Lower lobe of right lung (tissue), 2 donors: ENCODE data around the gene TMEM81. TPM values are rescaled to one million over a fixed set of nuclear protein-coding genes. Genes with fewer than 3 reads are reported as not detected.

Experiments used
- ATAC-seq, 2 donors: fragments of 200-7000 bp; cut with Tn5 transposase; one replicate each; pipeline ENCODE4 v1.9.1; 2020 to 2022; ENCODE audit warnings: mild to moderate bottlenecking in 2 of 2, moderate library complexity in 2 of 2
- DNase-seq: peaks from one replicate; pipeline ENCODE4 v3.0.0-alpha.2; 2020
- H3K27ac ChIP-seq: fragments of 200-600 bp; one replicate; pipeline ENCODE4 v1.8.0; 2022
- H3K27me3 ChIP-seq: fragments of 200-600 bp; one replicate; pipeline ENCODE4 v1.8.0; 2022; ENCODE audit warnings: low read depth
- H3K36me3 ChIP-seq: fragments of 200-600 bp; one replicate; pipeline ENCODE4 v1.8.0; 2022; ENCODE audit warnings: mild to moderate bottlenecking
- H3K4me1 ChIP-seq: fragments of 200-600 bp; one replicate; pipeline ENCODE4 v1.8.0; 2022
- H3K4me3 ChIP-seq: fragments of 200-600 bp; one replicate; pipeline ENCODE4 v1.8.0; 2022; ENCODE audit warnings: mild to moderate bottlenecking
- H3K9me3 ChIP-seq: fragments of 200-600 bp; one replicate; pipeline ENCODE4 v1.8.0; 2022
- intact Hi-C: fragments of 100-400 bp; cut with DNase I; formaldehyde crosslinking; loops from one replicate; pipeline ENCODE4 v1.11.0; 2022
- total RNA-seq: library from RNA; stranded (reverse); fragmentation: NEBNext Ultra II Directional; extraction: Animal tissue kit (Norgen Biotek cat#: 25700); gene quantifications from one replicate; pipeline ENCODE4 v1.2.1, GENCODE V29; 2021
- TF ChIP-seq, protein P1 (sequence below): fragments of 200-600 bp; IDR thresholded peaks from one replicate; pipeline ENCODE4 v1.8.0; 2022; ENCODE audit warnings: antibody characterized with exemption, mild to moderate bottlenecking
- donor health status: DM: no; HTN: yes; CAD: no; lungs with severe emphysema.

Gene TMEM81
- total RNA-seq, 1 donor from 2014 or later = 4.1 TPM

DNA sequence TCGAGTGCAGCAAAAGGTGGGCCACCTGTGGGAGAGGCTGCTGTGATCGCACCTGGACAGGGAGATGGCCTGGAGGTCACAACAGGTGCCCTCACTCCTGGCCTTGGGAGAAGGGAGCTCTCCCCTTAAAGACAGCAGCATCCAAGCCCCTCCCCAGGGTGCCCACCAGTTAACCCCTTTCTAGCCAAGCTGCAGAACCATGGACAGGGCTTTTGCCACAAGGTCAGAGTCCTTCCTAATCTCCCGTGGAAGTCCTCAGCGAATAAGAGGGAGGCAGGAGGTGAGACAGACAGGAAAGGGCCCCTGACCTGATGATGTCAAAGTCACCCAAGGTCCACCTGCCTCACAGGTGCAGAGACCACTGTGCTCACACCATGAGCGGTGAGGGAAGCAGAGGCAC, 39.5 kb downstream of the TMEM81 start:
- Histone ChIP-seq H3K4me1 (no peaks in the 10 kb centered on the region), H3K9me3 (no peaks in the 10 kb centered on the region), H3K27me3 (peaks cover 76% of the 10 kb centered on the region), H3K27ac (no peak overlapping the region), H3K4me3 (no peak overlapping the region), H3K36me3 (no peaks in the 10 kb centered on the region)
- TF ChIP-seq, protein P1, sequence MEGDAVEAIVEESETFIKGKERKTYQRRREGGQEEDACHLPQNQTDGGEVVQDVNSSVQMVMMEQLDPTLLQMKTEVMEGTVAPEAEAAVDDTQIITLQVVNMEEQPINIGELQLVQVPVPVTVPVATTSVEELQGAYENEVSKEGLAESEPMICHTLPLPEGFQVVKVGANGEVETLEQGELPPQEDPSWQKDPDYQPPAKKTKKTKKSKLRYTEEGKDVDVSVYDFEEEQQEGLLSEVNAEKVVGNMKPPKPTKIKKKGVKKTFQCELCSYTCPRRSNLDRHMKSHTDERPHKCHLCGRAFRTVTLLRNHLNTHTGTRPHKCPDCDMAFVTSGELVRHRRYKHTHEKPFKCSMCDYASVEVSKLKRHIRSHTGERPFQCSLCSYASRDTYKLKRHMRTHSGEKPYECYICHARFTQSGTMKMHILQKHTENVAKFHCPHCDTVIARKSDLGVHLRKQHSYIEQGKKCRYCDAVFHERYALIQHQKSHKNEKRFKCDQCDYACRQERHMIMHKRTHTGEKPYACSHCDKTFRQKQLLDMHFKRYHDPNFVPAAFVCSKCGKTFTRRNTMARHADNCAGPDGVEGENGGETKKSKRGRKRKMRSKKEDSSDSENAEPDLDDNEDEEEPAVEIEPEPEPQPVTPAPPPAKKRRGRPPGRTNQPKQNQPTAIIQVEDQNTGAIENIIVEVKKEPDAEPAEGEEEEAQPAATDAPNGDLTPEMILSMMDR = no peak
- intact Hi-C loops = no loop called here
- no peak for ATAC-seq
- DNase-seq = no peak

DNA sequence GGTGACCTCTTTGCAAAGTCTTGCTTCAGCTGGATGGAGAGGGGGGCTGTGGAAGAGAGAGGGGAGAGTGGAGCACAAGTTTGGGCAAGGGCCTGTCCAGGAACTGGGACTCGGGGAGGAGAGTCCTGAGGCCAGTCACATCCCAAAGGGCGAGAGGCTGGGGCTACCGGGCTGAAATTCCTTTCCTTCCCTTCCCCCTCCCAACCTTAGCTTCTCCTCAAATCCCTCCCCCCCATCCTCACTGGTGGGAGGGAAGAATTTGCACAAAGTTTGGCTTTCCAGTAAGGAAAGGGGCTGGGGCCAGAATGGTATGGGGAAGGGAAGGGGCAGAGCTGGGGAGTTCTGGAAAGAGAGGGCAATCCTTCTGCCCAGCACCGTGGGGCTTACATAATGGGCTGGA, 40.4 kb downstream of the TMEM81 start:
- Histone ChIP-seq H3K36me3 (no peaks in the 10 kb centered on the region), H3K9me3 (no peaks in the 10 kb centered on the region), H3K4me3 (no peak overlapping the region), H3K27me3 (peaks cover 76% of the 10 kb centered on the region), H3K27ac (no peak overlapping the region), H3K4me1 (no peaks in the 10 kb centered on the region)
- DNase-seq (no peak), ATAC-seq (no peak)
- intact Hi-C loops = no loop called here
- TF ChIP-seq, protein P1 = no peak

DNA sequence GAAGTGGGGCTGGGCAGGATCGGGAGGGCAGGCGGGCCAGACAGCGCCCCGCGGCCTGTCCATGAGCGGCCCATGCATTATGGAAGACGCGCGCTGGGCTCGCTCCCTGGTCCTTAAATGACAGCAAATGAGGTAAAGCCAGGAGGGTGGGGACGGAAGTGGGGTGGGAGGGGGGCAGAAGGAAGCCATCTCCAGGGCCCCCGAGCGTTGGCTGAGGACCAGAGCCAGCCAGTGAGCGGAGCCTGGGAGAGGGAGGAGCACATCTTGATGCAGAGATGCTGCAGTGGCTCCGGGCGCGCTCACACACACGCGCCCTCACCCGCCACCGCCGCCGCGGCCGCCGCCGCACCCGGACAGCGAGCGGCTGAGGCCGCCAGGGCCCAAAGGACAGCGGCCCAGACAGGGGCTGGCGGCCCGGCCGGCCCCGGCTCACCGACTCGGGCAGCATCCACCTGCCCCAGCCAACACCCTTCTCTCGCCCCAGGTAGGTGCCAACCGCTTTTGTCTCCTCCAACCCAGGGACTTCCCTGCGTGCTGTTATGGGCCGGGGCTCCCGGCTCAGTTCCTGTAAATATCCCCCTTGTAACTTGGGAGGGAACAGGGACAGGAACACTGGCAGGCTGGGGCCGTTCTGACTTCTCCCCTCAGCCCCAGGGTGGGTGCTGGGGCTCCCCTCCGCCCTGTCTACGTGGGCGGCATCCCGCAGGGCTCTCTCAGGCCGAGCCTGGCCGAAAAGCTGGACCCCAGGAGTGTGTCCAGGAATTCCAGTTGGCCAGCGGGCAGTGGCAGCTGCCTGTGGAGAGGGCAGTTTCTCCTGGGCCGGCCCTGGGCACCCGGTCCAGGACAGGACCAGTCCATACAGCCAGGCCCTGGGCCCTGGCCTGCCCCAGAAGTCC, 41.1 kb downstream of the TMEM81 start, which contains the start of gene CNTN2:
Gene CNTN2, plus strand, starts transcription at position 302 of the 896 bp plus-strand sequence. CDS start 9,974 bp downstream, outside the sequence.
- ATAC-seq = no peak
- Histone ChIP-seq H3K4me3 (no peak within 1 kb of the TSS), H3K27ac (no peak within 1 kb of the TSS), H3K4me1 (no peaks in the 10 kb centered on the region), H3K9me3 (no peaks in the 10 kb centered on the region), H3K27me3 (peaks cover 72% of the 10 kb centered on the region), H3K36me3 (no peaks in the 10 kb centered on the region)
- no peak for DNase-seq
- intact Hi-C loops = no loop called here
- TF ChIP-seq, protein P1 = no peak

DNA sequence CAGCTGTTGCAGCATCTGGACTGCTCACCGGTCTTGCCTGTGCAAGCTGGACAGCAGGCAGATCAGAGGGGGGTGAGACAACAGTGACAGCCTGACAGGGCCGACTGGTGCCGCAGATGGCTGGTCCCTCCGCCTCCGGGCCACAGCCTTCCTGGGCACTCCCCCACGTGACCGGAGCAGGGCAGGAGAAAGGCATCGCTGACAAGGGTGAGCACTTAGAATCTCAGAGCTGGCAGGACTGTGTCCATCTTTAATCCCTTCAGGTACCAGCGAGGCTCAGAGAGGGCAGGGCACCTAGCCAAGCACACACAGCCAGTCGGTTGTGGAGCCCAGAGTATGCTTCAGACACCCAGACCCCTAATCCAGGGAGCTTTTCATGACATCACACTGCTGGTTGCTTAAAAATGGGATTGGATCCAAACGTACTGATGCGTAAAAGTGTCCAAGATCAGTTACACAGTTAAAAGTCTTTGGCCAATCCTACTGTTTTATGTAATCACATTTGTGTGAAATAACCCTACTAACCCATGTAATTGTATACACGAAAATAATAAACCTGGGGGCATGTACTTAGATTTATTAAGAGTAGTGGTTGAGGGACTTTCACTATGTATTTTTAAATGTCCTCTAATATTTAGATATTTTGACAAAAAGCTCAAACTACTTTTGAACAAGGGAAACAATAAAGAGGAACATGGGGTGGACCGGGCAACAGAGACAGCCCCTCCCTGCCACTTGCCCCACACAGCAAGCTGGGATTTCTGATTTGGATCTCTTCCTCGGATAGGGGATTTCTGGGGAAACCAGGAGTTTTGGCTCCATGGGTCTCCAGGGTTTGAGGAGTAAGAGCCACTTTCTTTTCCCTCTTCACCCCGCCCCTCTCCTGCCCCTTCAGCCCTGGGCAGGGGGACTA, 42.0 kb downstream of the TMEM81 start:
- Histone ChIP-seq H3K36me3 (no peaks in the 10 kb centered on the region), H3K27me3 (peaks cover 65% of the 10 kb centered on the region), H3K27ac (no peak overlapping the region), H3K9me3 (no peaks in the 10 kb centered on the region), H3K4me1 (no peaks in the 10 kb centered on the region), H3K4me3 (no peak overlapping the region)
- intact Hi-C loops = no loop called here
- DNase-seq (no peak), ATAC-seq (no peak)
- TF ChIP-seq, protein P1 = no peak

DNA sequence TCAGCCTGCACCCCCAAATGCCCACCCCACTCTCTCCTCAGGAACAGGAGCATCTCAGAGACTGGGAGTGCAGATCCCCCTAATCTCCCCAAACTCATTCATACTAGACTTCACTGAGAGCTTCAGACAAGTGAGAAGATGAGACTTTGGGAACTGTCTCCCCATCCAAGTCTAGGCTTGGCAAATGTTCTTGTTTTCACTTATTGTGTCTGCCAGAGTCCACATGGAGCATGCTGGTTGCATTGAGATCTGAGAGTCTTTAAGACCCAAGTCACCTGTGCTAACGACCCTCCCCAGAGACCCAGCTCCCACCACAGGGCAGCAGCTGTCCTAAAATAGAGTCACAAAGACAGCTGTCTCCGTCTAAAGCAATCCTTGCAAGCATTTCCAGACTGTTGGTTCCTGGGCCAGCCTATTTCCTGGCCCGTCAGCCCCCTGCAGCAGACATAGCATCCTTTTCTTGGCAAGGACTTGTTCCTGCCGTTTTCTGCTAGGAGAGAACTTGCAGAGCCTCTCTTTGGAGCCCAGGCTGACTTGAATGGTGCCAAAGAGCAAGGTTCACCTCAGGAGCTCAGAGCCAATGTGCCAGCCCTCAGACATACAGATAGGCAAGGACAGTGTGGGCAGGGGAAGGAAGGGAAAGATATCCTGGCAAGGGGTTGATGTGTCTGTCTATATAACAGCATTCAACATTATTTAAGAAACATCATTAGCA, 43.1 kb downstream of the TMEM81 start:
- Histone ChIP-seq H3K36me3 (no peaks in the 10 kb centered on the region), H3K4me3 (no peak overlapping the region), H3K27ac (no peak overlapping the region), H3K9me3 (no peaks in the 10 kb centered on the region), H3K4me1 (no peaks in the 10 kb centered on the region), H3K27me3 (peaks cover 54% of the 10 kb centered on the region)
- ATAC-seq = no peak
- DNase-seq = no peak
- intact Hi-C loops = no loop called here
- TF ChIP-seq, protein P1 = no peak
